Activated naive CD4-positive, alpha-beta T cell treated with anti-CD3 and anti-CD28 coated beads, Interleukin-2, amount 10 ng/mL, durations not matched to agents 7 days and 5 days (primary cell): ENCODE measurements around the gene HLA-DOB.
A peak's percentile ranks its signal among the peaks of the same experiment; 100 is the strongest.

Experiments used
- CTCF ChIA-PET: fragments of 350-600 bp; sonication (Branson Sonifier 250); formaldehyde crosslinking; loops from one replicate; lab custom pipeline; 2021; ENCODE audit warnings: antibody characterized with exemption; lab: Charles Lee
- DNase-seq: peaks from one replicate; pipeline ENCODE4 v3.0.0-alpha.2; 2020
- H3K27ac Mint-ChIP-seq: one replicate; pipeline ENCODE4 v1.8.0; 2021; ENCODE audit warnings: mild to moderate bottlenecking, moderate library complexity, mixed read lengths
- H3K27me3 Mint-ChIP-seq: one replicate; pipeline ENCODE4 v1.8.0; 2021; ENCODE audit warnings: mild to moderate bottlenecking, mixed read lengths
- H3K36me3 Mint-ChIP-seq: one replicate; pipeline ENCODE4 v1.8.0; 2021; ENCODE audit warnings: mixed read lengths
- H3K4me1 Mint-ChIP-seq: one replicate; pipeline ENCODE4 v1.8.0; 2021; ENCODE audit warnings: mixed read lengths
- H3K4me3 Mint-ChIP-seq: one replicate; pipeline ENCODE4 v1.8.0; 2021; ENCODE audit warnings: mild to moderate bottlenecking, moderate library complexity, mixed read lengths
- H3K9me3 Mint-ChIP-seq: one replicate; pipeline ENCODE4 v1.8.0; 2021; ENCODE audit warnings: mixed read lengths

The HLA-DOB gene

GRCh38 chr6:32851025-32851424 lies 34.2 kb upstream of the HLA-DOB start:
- peak overlapping the region; percentile 99 for H3K27ac Mint-ChIP-seq
- H3K4me3 Mint-ChIP-seq, result peak overlapping the region; percentile 96
- H3K9me3 Mint-ChIP-seq, result no peaks in the 10 kb centered on the region
- CTCF ChIA-PET, result interaction anchor here (1.3 to 2.6 kb wide), 2 partner anchors 12 to 17 kb away, joined by 6 to 17 read pairs; partner anchors contain the start of gene TAP2
- peaks cover 65% of the 10 kb centered on the region for H3K4me1 Mint-ChIP-seq
- no peaks in the 10 kb centered on the region for H3K27me3 Mint-ChIP-seq
- no peak for DNase-seq
- H3K36me3 Mint-ChIP-seq, result peaks cover 84% of the 10 kb centered on the region

DNA sequence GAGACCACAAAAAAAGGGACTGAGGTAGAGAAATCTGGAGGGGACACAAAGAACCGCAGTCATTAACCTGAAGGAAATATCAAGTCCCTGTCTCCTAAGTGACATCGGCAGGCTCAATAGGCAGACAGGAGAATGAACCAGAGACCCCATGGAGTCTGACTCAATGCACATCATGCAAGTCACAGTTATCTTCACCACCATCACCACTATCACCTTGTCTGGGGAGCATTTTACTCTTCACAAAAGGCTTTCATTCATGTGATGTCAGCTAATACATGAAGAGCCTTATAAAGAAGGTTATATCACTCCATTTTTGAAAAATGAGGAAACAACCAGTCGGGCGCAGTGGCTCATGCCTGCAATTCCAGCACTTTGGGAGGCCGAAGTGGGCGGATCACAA lies 32.3 kb upstream of the HLA-DOB start:
- CTCF ChIA-PET, result interaction anchor here (1.4 to 2.6 kb wide), 2 partner anchors 10 to 19 kb away, joined by 6 to 17 read pairs; partner anchors contain the start of gene TAP2
- H3K27ac Mint-ChIP-seq, result peak overlapping the region; percentile 77
- no peak for DNase-seq
- no peaks in the 10 kb centered on the region for H3K27me3 Mint-ChIP-seq
- no peaks in the 10 kb centered on the region for H3K9me3 Mint-ChIP-seq
- H3K4me1 Mint-ChIP-seq, result peaks cover 67% of the 10 kb centered on the region
- peak overlapping the region; percentile 98 for H3K4me3 Mint-ChIP-seq
- peaks cover 83% of the 10 kb centered on the region for H3K36me3 Mint-ChIP-seq

DNA sequence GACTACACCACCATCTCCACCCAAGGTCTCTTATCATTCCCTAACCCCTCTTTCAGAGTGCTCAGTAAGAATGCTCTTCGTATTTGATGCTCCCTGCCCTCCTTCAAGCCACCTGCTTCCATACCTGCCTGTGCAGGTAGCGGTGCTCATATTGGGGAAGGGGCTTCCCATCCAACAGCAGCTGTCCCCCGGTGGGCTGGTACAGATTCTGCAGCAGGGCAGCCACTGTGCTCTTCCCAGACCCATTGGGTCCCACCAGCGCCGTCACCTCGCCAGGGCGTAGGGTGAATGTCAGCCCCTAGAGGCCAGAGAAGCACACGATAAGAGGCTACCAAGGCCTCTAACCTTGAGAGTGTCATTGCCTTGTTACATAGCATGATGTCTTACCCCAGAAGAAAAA lies 31.0 kb upstream of the HLA-DOB start:
- Mint-ChIP-seq H3K9me3 (no peaks in the 10 kb centered on the region), H3K36me3 (peaks cover 89% of the 10 kb centered on the region)

GRCh38 chr6:32847004-32847403 lies 30.2 kb upstream of the HLA-DOB start:
- H3K27me3 Mint-ChIP-seq, result no peaks in the 10 kb centered on the region
- peaks cover 89% of the 10 kb centered on the region for H3K36me3 Mint-ChIP-seq
- no peak for DNase-seq
- H3K27ac Mint-ChIP-seq, result peak overlapping the region; percentile 71
- H3K9me3 Mint-ChIP-seq, result no peaks in the 10 kb centered on the region
- CTCF ChIA-PET, result no interaction called here
- peaks cover 77% of the 10 kb centered on the region for H3K4me1 Mint-ChIP-seq
- peak overlapping the region; percentile 98 for H3K4me3 Mint-ChIP-seq

More for the DNA sequence above, 31.0 kb upstream of the HLA-DOB start:
- peak overlapping the region; percentile 77 for H3K27ac Mint-ChIP-seq
- peak overlapping the region; percentile 98 for H3K4me3 Mint-ChIP-seq
- no peaks in the 10 kb centered on the region for H3K27me3 Mint-ChIP-seq
- DNase-seq, result no peak
- CTCF ChIA-PET, result interaction anchor here (0.6 kb wide), 1 partner anchor 20 kb away, joined by 3 read pairs; no protein-coding TSS in a partner anchor
- peaks cover 71% of the 10 kb centered on the region for H3K4me1 Mint-ChIP-seq

DNA sequence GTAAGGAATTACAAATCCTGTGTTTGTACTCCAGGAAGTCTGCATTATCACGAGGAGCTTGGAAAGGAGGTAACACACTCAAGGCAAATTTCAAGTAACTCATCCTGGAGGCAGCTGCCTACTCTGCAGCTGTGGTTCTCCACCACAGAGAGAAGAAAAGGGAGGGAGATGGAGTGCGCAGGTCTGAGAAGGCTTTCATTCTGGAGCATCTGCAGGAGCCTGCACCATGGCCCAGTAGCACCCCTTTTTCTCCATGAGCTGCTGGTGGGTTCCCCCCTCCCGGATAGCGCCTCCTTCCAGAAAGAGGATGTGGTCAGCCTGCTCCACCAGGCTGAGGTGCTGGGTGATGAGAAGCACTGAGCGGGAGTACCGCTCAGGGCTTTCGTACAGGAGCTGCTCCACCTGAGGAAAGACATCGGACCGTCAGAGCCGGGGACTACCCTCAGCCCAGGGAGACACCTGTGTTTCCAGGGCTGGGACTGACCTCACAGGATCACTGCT lies 28.6 kb upstream of the HLA-DOB start:
- H3K27me3 Mint-ChIP-seq, result no peaks in the 10 kb centered on the region
- peaks cover 89% of the 10 kb centered on the region for H3K36me3 Mint-ChIP-seq
- peak overlapping the region; percentile 98 for H3K4me3 Mint-ChIP-seq
- CTCF ChIA-PET, result interaction anchor here (0.8 to 3.1 kb wide), 7 partner anchors 9 to 139 kb away, joined by 3 to 46 read pairs (median 4); partner anchors contain the start of genes HLA-DMA, PSMB9 and TAP1
- DNase-seq, result peak; percentile 69
- H3K27ac Mint-ChIP-seq, result peak overlapping the region; percentile 100
- H3K9me3 Mint-ChIP-seq, result no peaks in the 10 kb centered on the region
- peaks cover 78% of the 10 kb centered on the region for H3K4me1 Mint-ChIP-seq

- CTCF ChIA-PET, result interaction anchor here (0.8 to 3.1 kb wide), 7 partner anchors 10 to 140 kb away, joined by 3 to 46 read pairs (median 4); partner anchors contain the start of genes HLA-DMA, PSMB9 and TAP1
- Mint-ChIP-seq H3K27ac (peak overlapping the region; percentile 100), H3K36me3 (peaks cover 89% of the 10 kb centered on the region), H3K9me3 (no peaks in the 10 kb centered on the region), H3K27me3 (no peaks in the 10 kb centered on the region), H3K4me3 (peak overlapping the region; percentile 98), H3K4me1 (peaks cover 78% of the 10 kb centered on the region)
- no peak for DNase-seq
Observed at GRCh38 chr6:32844839-32845383, 28.1 kb upstream of the HLA-DOB start.

- Mint-ChIP-seq H3K9me3 (no peaks in the 10 kb centered on the region), H3K36me3 (peaks cover 85% of the 10 kb centered on the region), H3K4me1 (peaks cover 80% of the 10 kb centered on the region), H3K4me3 (peak within 1 kb of the TSS; percentile 98), H3K27me3 (no peaks in the 10 kb centered on the region), H3K27ac (peak within 1 kb of the TSS; percentile 100)
- CTCF ChIA-PET, result interaction anchor here (2.9 to 3.1 kb wide), 2 partner anchors 10 to 24 kb away, joined by 20 to 46 read pairs; partner anchors contain the start of genes PSMB9 and TAP1
- DNase-seq, result peak; percentile 99
Observed at GRCh38 chr6:32843979-32844838, 27.4 kb upstream of the HLA-DOB start, which contains the start of gene PSMB8. Gene PSMB8 (minus strand): TSS chr6:32844047. CDS start chr6:32843996, 51 bp downstream.

GRCh38 chr6:32843331-32843978 lies 26.7 kb upstream of the HLA-DOB start:
- no peak for DNase-seq
- peak overlapping the region; percentile 98 for H3K4me3 Mint-ChIP-seq
- no peaks in the 10 kb centered on the region for H3K27me3 Mint-ChIP-seq
- H3K4me1 Mint-ChIP-seq, result peaks cover 77% of the 10 kb centered on the region
- H3K27ac Mint-ChIP-seq, result peak overlapping the region; percentile 100
- H3K36me3 Mint-ChIP-seq, result peaks cover 78% of the 10 kb centered on the region
- CTCF ChIA-PET, result interaction anchor here (2.9 to 6.7 kb wide), 3 partner anchors 11 to 25 kb away, joined by 20 to 158 read pairs (median 46); partner anchors contain the start of genes PSMB9 and TAP1
- no peaks in the 10 kb centered on the region for H3K9me3 Mint-ChIP-seq

DNA sequence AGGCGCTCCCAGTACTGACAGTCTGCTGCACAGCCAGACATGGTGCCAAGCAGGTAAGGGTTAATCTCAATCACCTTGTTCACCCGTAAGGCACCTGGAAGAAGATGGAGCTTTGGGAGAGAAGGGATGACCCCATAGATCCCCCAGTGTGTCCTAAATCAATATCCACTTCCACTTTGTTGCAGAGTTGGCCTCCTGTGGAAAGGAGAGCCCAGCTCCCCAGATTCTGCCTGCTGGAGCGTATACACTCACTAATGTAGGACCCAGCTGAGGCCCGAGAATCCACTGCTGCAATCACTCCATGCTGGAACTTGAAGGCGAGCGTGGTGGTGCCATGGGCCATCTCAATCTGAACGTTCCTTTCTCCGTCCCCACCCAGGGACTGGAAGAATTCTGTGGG lies 25.9 kb upstream of the HLA-DOB start:
- Mint-ChIP-seq H3K36me3 (peaks cover 70% of the 10 kb centered on the region), H3K9me3 (no peaks in the 10 kb centered on the region)
- CTCF ChIA-PET, result interaction anchor here (6.7 kb wide), 1 partner anchor 14 kb away, joined by 158 read pairs; the partner anchor contains the start of genes PSMB9 and TAP1

DNA sequence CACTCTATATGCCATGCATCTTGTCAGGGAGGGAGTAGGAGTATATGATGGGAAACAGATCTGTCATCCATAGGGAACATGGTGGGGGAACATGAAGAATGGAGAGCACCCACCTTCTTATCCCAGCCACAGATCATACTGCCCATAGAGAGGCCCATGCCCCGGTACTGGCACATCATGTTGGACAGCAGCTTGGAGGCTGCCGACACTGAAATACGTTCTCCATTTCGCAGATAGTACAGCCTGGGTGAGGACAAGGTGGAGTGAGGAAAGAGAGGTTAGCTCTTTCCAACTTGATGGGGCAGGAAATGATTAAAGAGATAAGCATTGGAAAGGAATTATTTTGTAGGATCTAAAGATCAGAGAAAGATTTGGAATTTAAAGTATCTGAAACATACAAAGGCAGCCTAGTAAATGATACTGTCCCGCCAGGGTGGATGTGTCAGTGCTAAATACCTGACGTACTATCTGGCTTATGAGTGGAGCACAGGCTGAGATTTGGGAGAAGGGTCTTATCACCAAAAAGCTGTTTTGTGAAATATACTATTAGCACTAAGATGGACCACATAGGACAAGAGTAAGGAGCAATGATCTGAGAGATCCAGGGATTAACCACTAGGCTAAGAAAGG lies 25.3 kb upstream of the HLA-DOB start:
- Mint-ChIP-seq H3K27ac (peak overlapping the region; percentile 100), H3K36me3 (peaks cover 69% of the 10 kb centered on the region), H3K4me3 (peak overlapping the region; percentile 98), H3K27me3 (no peaks in the 10 kb centered on the region), H3K9me3 (no peaks in the 10 kb centered on the region), H3K4me1 (peaks cover 70% of the 10 kb centered on the region)
- CTCF ChIA-PET, result interaction anchor here (1.0 to 6.7 kb wide), 3 partner anchors 14 to 130 kb away, joined by 3 to 184 read pairs (median 158); partner anchors contain the start of genes PSMB9 and TAP1
- DNase-seq, result no peak

More for the DNA sequence above, 25.9 kb upstream of the HLA-DOB start:
- DNase-seq, result no peak
- Mint-ChIP-seq H3K4me3 (peak overlapping the region; percentile 98), H3K4me1 (peaks cover 70% of the 10 kb centered on the region), H3K27me3 (no peaks in the 10 kb centered on the region), H3K27ac (peak overlapping the region; percentile 100)

- Mint-ChIP-seq H3K4me3 (peak overlapping the region; percentile 98), H3K36me3 (peaks cover 69% of the 10 kb centered on the region), H3K27me3 (no peaks in the 10 kb centered on the region), H3K4me1 (peaks cover 72% of the 10 kb centered on the region), H3K9me3 (no peaks in the 10 kb centered on the region), H3K27ac (peak overlapping the region; percentile 100)
- CTCF ChIA-PET, result interaction anchor here (0.5 to 6.7 kb wide), 3 partner anchors 16 to 40 kb away, joined by 3 to 184 read pairs (median 158); partner anchors contain the start of genes PSMB9 and TAP1
- DNase-seq, result peak; percentile 63
Observed at GRCh38 chr6:32840604-32841246, 23.9 kb upstream of the HLA-DOB start.

DNA sequence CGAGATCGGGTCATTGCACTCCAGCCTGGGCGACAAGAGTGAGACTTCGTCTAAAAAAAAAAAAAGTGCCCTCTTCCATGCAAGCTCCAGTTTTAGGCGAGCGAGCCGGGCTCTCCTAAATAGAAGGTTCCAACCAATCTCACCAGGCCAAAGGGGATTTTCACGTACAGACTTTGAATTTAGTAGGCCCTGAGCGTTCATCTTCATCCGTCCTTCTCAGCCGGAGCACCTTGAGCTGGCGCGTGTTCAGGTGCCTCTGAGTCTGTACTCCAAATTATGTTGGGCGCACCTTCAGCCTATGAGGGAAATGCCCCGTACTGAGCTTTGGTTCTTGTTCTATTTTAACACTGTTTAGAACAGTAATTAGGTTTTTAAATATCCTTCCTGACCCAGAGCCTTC lies 22.6 kb upstream of the HLA-DOB start:
- no peaks in the 10 kb centered on the region for H3K27me3 Mint-ChIP-seq
- DNase-seq, result no peak
- H3K4me3 Mint-ChIP-seq, result no peak overlapping the region
- H3K27ac Mint-ChIP-seq, result peak overlapping the region; percentile 100
- CTCF ChIA-PET, result interaction anchor here (0.7 to 6.7 kb wide), 18 partner anchors 11 to 175 kb away, joined by 3 to 184 read pairs (median 5); partner anchors contain the start of genes BRD2, HLA-DMB, PSMB9 and TAP1
- H3K9me3 Mint-ChIP-seq, result no peaks in the 10 kb centered on the region
- H3K36me3 Mint-ChIP-seq, result peaks cover 70% of the 10 kb centered on the region
- H3K4me1 Mint-ChIP-seq, result peaks cover 76% of the 10 kb centered on the region
